ENCODE data around the gene C12orf42. TPM values are rescaled to one million over a fixed set of nuclear protein-coding genes. Genes with fewer than 3 reads are reported as not detected.

C12orf42 gene
- 1.2 TPM for total RNA-seq

GRCh38 chr12:103495469-103496456 is at the start of gene C12orf42:
Gene C12orf42, minus strand, starts transcription at chr12:103495968. Its CDS starts 17,542 bp downstream, at chr12:103478426.
- DNase-seq (ENCODE audit: low spot score in 2 of 2) (peak; percentile 50 to 70), FAIRE-seq (no peak)

- DNase-seq (ENCODE audit: low spot score in 2 of 2) (no peak), FAIRE-seq (no peak)
Measured at GRCh38 chr12:103542078-103542477, 46.3 kb upstream of the C12orf42 start.

- DNase-seq (ENCODE audit: low spot score in 2 of 2) (no peak), FAIRE-seq (no peak)
Measured at GRCh38 chr12:103540319-103540718, 44.6 kb upstream of the C12orf42 start.

GRCh38 chr12:103538397-103538796 is 42.6 kb upstream of the C12orf42 start:
- FAIRE-seq (no peak), DNase-seq (ENCODE audit: low spot score in 2 of 2) (no peak)

GRCh38 chr12:103530307-103531066 is 34.7 kb upstream of the C12orf42 start:
- FAIRE-seq (no peak), DNase-seq (ENCODE audit: low spot score in 2 of 2) (no peak)

- no peak for FAIRE-seq
- no peak for DNase-seq (ENCODE audit: low spot score in 2 of 2)
Measured at GRCh38 chr12:103529306-103529705, 33.5 kb upstream of the C12orf42 start.

GRCh38 chr12:103524238-103524875 is 28.6 kb upstream of the C12orf42 start:
- DNase-seq (ENCODE audit: low spot score in 2 of 2), result no peak
- no peak for FAIRE-seq

GRCh38 chr12:103523771-103524170 is 28.0 kb upstream of the C12orf42 start:
- FAIRE-seq, result no peak
- no peak for DNase-seq (ENCODE audit: low spot score in 2 of 2)

GRCh38 chr12:103520686-103521215 is 25.0 kb upstream of the C12orf42 start:
- FAIRE-seq, result no peak
- no peak for DNase-seq (ENCODE audit: low spot score in 2 of 2)

GRCh38 chr12:103519632-103520031 is 23.9 kb upstream of the C12orf42 start:
- DNase-seq (ENCODE audit: low spot score in 2 of 2) (no peak), FAIRE-seq (no peak)

GRCh38 chr12:103518899-103519298 is 23.1 kb upstream of the C12orf42 start:
- DNase-seq (ENCODE audit: low spot score in 2 of 2), result no peak
- FAIRE-seq, result no peak

- no peak for DNase-seq (ENCODE audit: low spot score in 2 of 2)
- no peak for FAIRE-seq
Measured at GRCh38 chr12:103517161-103517560, 21.4 kb upstream of the C12orf42 start.

- no peak for DNase-seq (ENCODE audit: low spot score in 2 of 2)
- no peak for FAIRE-seq
Measured at GRCh38 chr12:103515341-103515740, 19.6 kb upstream of the C12orf42 start.

- FAIRE-seq (no peak), DNase-seq (ENCODE audit: low spot score in 2 of 2) (no peak)
Measured at GRCh38 chr12:103513875-103514274, 18.1 kb upstream of the C12orf42 start.

GRCh38 chr12:103505371-103506236 is 9.8 kb upstream of the C12orf42 start:
- FAIRE-seq, result no peak
- DNase-seq (ENCODE audit: low spot score in 2 of 2), result no peak

- FAIRE-seq, result no peak
- no peak for DNase-seq (ENCODE audit: low spot score in 2 of 2)
Measured at GRCh38 chr12:103504606-103505005, 8.8 kb upstream of the C12orf42 start.

GRCh38 chr12:103503546-103504480 is 8.0 kb upstream of the C12orf42 start:
- DNase-seq (ENCODE audit: low spot score in 2 of 2) (no peak), FAIRE-seq (no peak)

GRCh38 chr12:103501447-103501846 is 5.7 kb upstream of the C12orf42 start:
- FAIRE-seq (no peak), DNase-seq (ENCODE audit: low spot score in 2 of 2) (no peak)

- FAIRE-seq, result no peak
- DNase-seq (ENCODE audit: low spot score in 2 of 2), result no peak
Measured at GRCh38 chr12:103499571-103499970, 3.8 kb upstream of the C12orf42 start.

Measured in frontal cortex (tissue), 4 donors.